RCC 7860 (cell line): Measurements from ENCODE around the gene SUB1.
"Not testable (repeated sequence)": the region's sequence is repeated elsewhere in the genome, so short reads cannot be mapped to it uniquely, and the experiment has no call there.

Experiments used
- DNase-seq: peaks from one replicate; pipeline ENCODE4 v3.0.0-alpha.2; 2015; ENCODE audit warnings: low spot score
- FAIRE-seq: peaks from 2 replicates; lab custom pipeline; 2012; peaks lifted over from hg19 to GRCh38; lab: Jason Lieb, UNC

SUB1 gene

GRCh38 chr5:32585446-32586275 lies at the start of gene SUB1:
Gene SUB1 (plus strand): TSS chr5:32585557. CDS start chr5:32588513, 2,956 bp downstream.
- FAIRE-seq (peak; percentile 75), DNase-seq (peak; percentile 88)

GRCh38 chr5:32536246-32536645 lies 49.1 kb upstream of the SUB1 start:
- FAIRE-seq, result no peak

GRCh38 chr5:32537437-32538029 lies 47.8 kb upstream of the SUB1 start:
- peak; percentile 45 for FAIRE-seq
- DNase-seq, result peak; percentile 61

More at GRCh38 chr5:32536246-32536645, 49.1 kb upstream of the SUB1 start:
- DNase-seq, result no peak

GRCh38 chr5:32538031-32538547 lies 47.3 kb upstream of the SUB1 start:
- DNase-seq (no peak), FAIRE-seq (no peak)

GRCh38 chr5:32539981-32540845 lies 45.1 kb upstream of the SUB1 start:
- DNase-seq (no peak), FAIRE-seq (no peak)

- no peak for FAIRE-seq
These were observed 44.1 kb upstream of the SUB1 start for GRCh38 chr5:32541241-32541640.

GRCh38 chr5:32542216-32543059 lies 42.9 kb upstream of the SUB1 start:
- FAIRE-seq (no peak), DNase-seq (no peak)

More at GRCh38 chr5:32541241-32541640, 44.1 kb upstream of the SUB1 start:
- no peak for DNase-seq

GRCh38 chr5:32543291-32543690 lies 42.1 kb upstream of the SUB1 start:
- FAIRE-seq, result no peak
- peak; percentile 53 for DNase-seq

- no peak for DNase-seq
- no peak for FAIRE-seq
These were observed 40.1 kb upstream of the SUB1 start for GRCh38 chr5:32545102-32545800.

GRCh38 chr5:32551194-32551593 lies 34.2 kb upstream of the SUB1 start:
- DNase-seq, result no peak

GRCh38 chr5:32551865-32552264 lies 33.5 kb upstream of the SUB1 start:
- DNase-seq, result no peak
- no peak for FAIRE-seq

More at GRCh38 chr5:32551194-32551593, 34.2 kb upstream of the SUB1 start:
- FAIRE-seq, result no peak

- not testable (repeated sequence) for FAIRE-seq
These were observed 32.9 kb upstream of the SUB1 start for GRCh38 chr5:32552491-32552890.

GRCh38 chr5:32552936-32553335 lies 32.4 kb upstream of the SUB1 start:
- DNase-seq (no peak), FAIRE-seq (no peak)

More at GRCh38 chr5:32552491-32552890, 32.9 kb upstream of the SUB1 start:
- not testable (repeated sequence) for DNase-seq

GRCh38 chr5:32554181-32554780 lies 31.1 kb upstream of the SUB1 start:
- FAIRE-seq, DNase-seq: not testable (repeated sequence)

GRCh38 chr5:32556543-32556942 lies 28.8 kb upstream of the SUB1 start:
- not testable (repeated sequence) for FAIRE-seq, DNase-seq

- FAIRE-seq (no peak), DNase-seq (no peak)
These were observed 25.9 kb upstream of the SUB1 start for GRCh38 chr5:32559411-32559810.

- no peak for DNase-seq
- FAIRE-seq, result no peak
These were observed 25.4 kb upstream of the SUB1 start for GRCh38 chr5:32559921-32560320.

GRCh38 chr5:32562056-32562455 lies 23.3 kb upstream of the SUB1 start:
- no peak for FAIRE-seq
- no peak for DNase-seq

GRCh38 chr5:32562843-32563242 lies 22.5 kb upstream of the SUB1 start:
- DNase-seq, result no peak
- no peak for FAIRE-seq
